NT2/D1 (cell line): ENCODE data around the gene CLIC5.

Source experiments
- DNase-seq: peaks from one replicate; pipeline ENCODE4 v3.0.0-alpha.2; 2011; ENCODE audit warnings: low read depth, low spot score
- H3K27me3 ChIP-seq: 2 replicates; pipeline ENCODE4 v1.6.0; 2011; ENCODE audit warnings: mild to moderate bottlenecking; ENCODE audit not compliant: insufficient read length, insufficient read depth
- H3K36me3 ChIP-seq: 2 replicates; pipeline ENCODE4 v1.6.1; 2011; ENCODE audit warnings: mild to moderate bottlenecking, low read length, mixed read lengths; ENCODE audit not compliant: insufficient read depth, insufficient read length
- H3K4me1 ChIP-seq: 2 replicates; pipeline ENCODE4 v1.5.1; 2011; ENCODE audit not compliant: insufficient read depth, insufficient read length
- H3K4me3 ChIP-seq: 2 replicates; pipeline ENCODE4 v1.5.1; 2011; ENCODE audit warnings: low read depth; ENCODE audit not compliant: insufficient read length
- H3K9ac ChIP-seq: 2 replicates; pipeline ENCODE4 v1.6.0; 2011; ENCODE audit warnings: low read depth; ENCODE audit not compliant: insufficient read length
- H3K9me3 ChIP-seq: 2 replicates; pipeline ENCODE4 v1.5.1; 2011; ENCODE audit warnings: mild to moderate bottlenecking, low read length; ENCODE audit not compliant: insufficient read depth
- SUZ12 ChIP-seq: IDR thresholded peaks from 2 replicates; pipeline ENCODE4 v1.6.1; 2011; ENCODE audit not compliant: insufficient read length, insufficient read depth; ENCODE audit errors: extremely low read depth
- YY1 ChIP-seq: IDR thresholded peaks from 2 replicates; pipeline ENCODE4 v1.6.1; 2011; ENCODE audit not compliant: insufficient read length, insufficient read depth
- ZNF274 ChIP-seq: IDR thresholded peaks from 2 replicates; pipeline ENCODE4 v1.6.1; 2011; ENCODE audit warnings: mild to moderate bottlenecking, low read depth, low read length

CLIC5 gene

DNA sequence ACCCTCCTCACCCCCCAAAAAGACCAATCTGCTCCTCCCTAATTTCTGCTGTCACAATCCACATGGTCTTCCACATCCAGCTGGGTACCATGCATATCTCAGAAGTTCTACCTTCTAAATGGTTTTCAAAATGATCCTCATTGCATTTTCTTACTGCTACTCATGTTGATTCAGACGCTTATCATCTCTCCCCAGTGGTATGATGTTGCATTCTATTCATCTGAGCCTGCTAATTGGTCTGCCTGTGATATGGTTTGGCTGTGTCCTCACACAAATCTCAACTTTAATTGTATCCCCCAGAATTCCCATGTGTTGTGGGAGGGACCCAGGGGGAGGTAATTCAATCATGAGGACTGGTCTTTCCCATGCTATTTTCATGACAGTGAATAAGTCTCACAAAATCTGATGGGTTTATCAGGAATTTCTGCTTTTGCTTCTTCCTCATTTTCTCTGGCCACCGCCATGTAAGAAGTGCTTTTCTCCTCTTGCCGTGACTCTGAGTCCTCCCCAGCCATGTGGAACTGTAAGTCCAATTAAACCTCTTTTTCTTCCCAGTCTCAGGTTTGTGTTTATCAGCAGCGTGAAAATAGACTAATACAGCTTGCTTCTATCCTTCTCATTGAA lies 41.4 kb upstream of the CLIC5 start:
- Histone ChIP-seq H3K4me3 (no peak overlapping the region), H3K4me1 (no peaks in the 10 kb centered on the region), H3K9me3 (peaks cover 21% of the 10 kb centered on the region; the same call in 1 of the 2 replicates), H3K9ac (no peak overlapping the region), H3K36me3 (no peaks in the 10 kb centered on the region), H3K27me3 (no peaks in the 10 kb centered on the region)
- TF ChIP-seq ZNF274 (no peak), YY1 (no peak), SUZ12 (no peak)
- DNase-seq = no peak

DNA sequence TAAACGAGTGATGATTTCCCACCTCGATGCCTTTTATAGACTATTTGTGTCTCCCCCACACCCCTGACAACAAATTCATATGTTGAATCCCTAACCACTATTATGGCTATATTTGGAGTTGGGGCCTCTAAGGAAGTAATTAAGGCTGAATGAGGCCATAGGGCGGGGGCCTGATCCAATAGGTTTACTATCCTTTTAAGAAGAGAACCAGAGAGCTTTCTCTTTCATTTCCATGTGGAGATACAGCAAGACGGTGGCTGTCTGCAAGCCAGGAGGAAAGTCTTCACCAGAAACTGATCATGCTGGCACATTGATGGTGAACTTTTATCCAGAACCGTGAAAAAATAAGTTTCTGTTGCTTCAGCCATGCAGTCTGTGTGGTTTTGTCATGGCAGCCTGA lies 38.9 kb upstream of the CLIC5 start:
- Histone ChIP-seq H3K36me3 (no peaks in the 10 kb centered on the region), H3K9ac (no peak overlapping the region), H3K9me3 (peaks cover 21% of the 10 kb centered on the region; the same call in 1 of the 2 replicates), H3K4me1 (no peaks in the 10 kb centered on the region), H3K27me3 (no peaks in the 10 kb centered on the region), H3K4me3 (no peak overlapping the region)
- DNase-seq = no peak
- no peak for TF ChIP-seq SUZ12
- no peak for TF ChIP-seq ZNF274
- TF ChIP-seq YY1 = no peak

DNA sequence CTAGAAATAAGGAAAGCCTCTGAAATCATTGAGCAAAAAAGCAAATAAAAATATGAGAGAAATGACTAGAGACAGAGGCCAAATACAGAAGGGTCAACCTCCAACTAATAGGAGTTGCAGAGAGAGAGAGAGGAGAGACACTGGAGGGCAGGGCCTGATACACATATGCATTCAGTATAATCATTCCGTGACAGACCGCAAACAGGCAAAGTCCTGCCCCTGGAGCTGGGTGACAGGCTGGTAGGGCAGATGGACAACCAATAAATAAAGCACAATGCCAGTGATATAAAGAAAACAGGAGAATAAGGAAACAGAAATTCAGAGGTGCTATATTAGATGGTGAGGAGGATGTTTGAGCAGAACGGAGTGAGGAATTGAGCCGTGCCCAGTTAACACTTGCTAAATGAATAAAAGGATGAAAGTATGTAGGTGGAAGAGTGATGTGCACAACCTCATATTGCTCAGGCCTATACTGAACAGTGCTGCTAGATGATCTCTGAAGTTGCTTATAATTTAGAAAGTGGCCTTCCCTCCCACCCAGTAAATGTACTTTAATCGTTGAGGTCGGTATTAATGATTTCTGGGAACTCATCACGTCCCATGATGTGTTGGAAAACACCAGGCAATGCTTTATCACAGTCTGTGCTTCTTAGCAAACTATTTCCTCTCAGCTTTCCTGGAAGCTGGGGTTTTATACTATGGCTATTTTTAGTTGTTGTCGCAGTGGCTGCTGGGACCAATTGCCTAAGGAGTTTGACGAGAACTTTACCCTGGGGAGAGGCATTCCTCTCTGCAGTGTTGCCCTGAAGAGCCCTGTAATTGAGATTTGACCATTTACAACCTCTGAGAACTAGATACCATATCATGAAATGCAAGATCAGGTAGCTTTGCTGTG lies 37.6 kb upstream of the CLIC5 start:
- no peaks in the 10 kb centered on the region for H3K27me3 ChIP-seq
- H3K36me3 ChIP-seq = no peaks in the 10 kb centered on the region
- no peak for DNase-seq
- no peak overlapping the region for H3K9ac ChIP-seq
- TF ChIP-seq SUZ12 = no peak
- H3K4me3 ChIP-seq = no peak overlapping the region
- H3K9me3 ChIP-seq = peaks cover 18% of the 10 kb centered on the region; the same call in 1 of the 2 replicates
- H3K4me1 ChIP-seq = peaks cover 2% of the 10 kb centered on the region

DNA sequence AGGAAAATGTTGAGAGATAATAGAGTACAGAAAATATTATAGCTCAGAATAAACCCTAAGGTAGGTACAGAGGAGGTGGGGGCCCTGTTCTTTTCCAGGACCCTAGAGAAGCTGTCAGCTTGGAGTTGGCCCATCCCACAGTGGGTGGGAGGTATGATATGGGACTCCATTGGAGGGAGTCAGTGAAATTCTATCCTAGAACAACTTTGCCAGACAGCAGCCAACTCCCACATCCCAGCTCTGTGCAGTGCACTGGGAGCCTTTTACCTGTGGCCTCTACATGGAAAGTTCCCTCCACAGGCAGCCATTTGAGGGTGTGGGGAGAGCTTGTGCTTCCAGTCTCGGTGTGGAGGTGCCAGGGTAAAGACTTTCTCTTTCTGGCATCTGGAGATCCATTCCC lies 36.8 kb upstream of the CLIC5 start:
- H3K4me1 ChIP-seq = peaks cover 3% of the 10 kb centered on the region
- no peak overlapping the region for H3K4me3 ChIP-seq
- no peaks in the 10 kb centered on the region for H3K36me3 ChIP-seq
- no peak overlapping the region for H3K9ac ChIP-seq
- no peaks in the 10 kb centered on the region for H3K27me3 ChIP-seq
- DNase-seq = no peak
- TF ChIP-seq ZNF274 (no peak), SUZ12 (no peak), YY1 (no peak)
- peaks cover 13% of the 10 kb centered on the region; the same call in 1 of the 2 replicates for H3K9me3 ChIP-seq

DNA sequence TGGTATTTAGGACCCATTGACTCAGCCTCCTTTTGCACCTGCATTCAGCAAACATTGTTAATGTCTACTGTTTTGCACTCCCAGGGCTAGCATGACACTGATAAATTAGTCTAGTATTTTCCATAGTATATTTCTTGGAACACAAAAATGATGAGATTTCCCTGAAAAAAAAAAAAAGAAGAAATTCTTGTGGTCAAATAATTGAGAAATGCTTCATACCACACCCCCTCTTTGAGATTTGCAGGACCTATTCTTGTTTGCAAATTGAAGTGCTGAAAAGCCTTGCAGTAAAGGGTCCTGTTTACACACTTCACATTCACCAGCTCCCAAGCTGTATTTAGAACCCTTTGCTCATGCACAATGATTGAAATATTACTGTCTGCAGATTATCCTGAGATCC lies 36.3 kb upstream of the CLIC5 start:
- H3K27me3 ChIP-seq = no peaks in the 10 kb centered on the region
- H3K36me3 ChIP-seq = no peaks in the 10 kb centered on the region
- TF ChIP-seq YY1 = no peak
- TF ChIP-seq SUZ12 = no peak
- no peak for TF ChIP-seq ZNF274
- peaks cover 3% of the 10 kb centered on the region for H3K4me1 ChIP-seq
- no peak overlapping the region for H3K9ac ChIP-seq
- peaks cover 9% of the 10 kb centered on the region; the same call in 1 of the 2 replicates for H3K9me3 ChIP-seq
- DNase-seq = no peak
- H3K4me3 ChIP-seq = no peak overlapping the region

DNA sequence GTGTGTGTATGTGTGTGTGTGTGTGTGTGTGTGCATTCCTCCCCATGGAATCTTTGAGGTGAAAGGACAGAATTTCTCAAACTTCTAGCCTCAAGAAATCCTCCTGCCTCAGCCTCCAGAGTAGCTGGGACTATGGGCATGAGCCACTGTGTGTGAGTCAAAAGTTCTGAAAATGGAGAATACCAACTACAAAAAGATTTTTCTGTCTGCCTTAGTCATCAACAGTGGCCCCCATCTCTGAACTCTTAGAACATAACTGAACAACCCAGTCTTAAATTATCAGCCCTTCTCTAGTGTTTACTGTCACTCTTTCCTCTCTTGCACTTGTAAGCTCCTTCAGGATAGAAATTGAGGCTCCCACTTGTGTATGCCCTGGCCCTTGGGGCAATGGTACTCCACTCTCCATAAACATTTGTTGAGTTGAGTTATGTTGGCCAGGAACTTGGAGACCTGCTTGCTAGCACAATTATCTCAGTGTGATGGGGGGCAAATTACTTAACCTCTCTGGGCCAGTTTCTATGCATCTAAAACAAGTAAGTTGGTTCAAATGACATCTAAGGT lies 35.3 kb upstream of the CLIC5 start:
- H3K36me3 ChIP-seq = no peaks in the 10 kb centered on the region
- peaks cover 3% of the 10 kb centered on the region for H3K4me1 ChIP-seq
- no peak for DNase-seq
- no peak overlapping the region for H3K9ac ChIP-seq
- no peaks in the 10 kb centered on the region for H3K9me3 ChIP-seq
- no peak overlapping the region for H3K4me3 ChIP-seq
- no peaks in the 10 kb centered on the region for H3K27me3 ChIP-seq
- TF ChIP-seq ZNF274 (no peak), SUZ12 (no peak), YY1 (no peak)

DNA sequence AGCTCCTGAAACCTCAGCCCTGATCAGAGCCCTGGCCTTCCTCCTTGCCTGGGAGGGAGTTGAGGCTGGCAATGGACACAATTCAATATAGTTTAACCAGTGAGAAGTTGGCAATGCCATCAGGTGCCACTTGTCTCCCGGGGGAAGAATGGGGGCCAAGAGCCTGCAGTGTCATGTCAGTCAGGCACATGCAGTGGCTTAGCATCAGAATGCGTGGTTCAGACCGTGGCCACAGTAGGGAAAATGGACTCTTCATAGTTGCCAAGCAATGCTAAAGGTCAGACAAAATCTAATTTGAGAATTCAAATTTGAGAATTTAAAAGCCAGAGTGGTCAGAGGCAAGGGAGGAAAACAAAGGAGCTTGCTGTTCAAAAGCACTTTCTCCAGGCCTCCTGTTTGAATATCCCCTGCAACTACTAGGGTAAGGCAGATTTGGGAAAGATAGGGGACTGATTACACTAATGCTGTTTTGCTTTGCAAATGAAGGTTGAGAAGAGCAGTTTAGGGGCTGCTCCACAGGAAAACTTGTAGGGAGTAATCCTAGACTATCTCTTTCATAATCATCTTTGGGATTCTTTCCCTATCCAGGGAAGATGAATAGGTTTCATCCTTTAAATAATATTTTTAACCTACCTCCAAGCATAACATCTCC lies 33.1 kb upstream of the CLIC5 start:
- no peak for DNase-seq
- no peak overlapping the region for H3K4me3 ChIP-seq
- no peak overlapping the region for H3K9ac ChIP-seq
- H3K9me3 ChIP-seq = no peaks in the 10 kb centered on the region
- H3K36me3 ChIP-seq = no peaks in the 10 kb centered on the region
- H3K4me1 ChIP-seq = peaks cover 3% of the 10 kb centered on the region
- TF ChIP-seq YY1 = no peak
- no peak for TF ChIP-seq SUZ12
- TF ChIP-seq ZNF274 = no peak
- H3K27me3 ChIP-seq = no peaks in the 10 kb centered on the region
